OCI-LY3 (cell line): ENCODE data around the gene FANCC.

Experiments
- H2AFZ ChIP-seq: fragments of 200-600, 300-600 bp; shearing (Covaris generic); 2 replicates; pipeline ENCODE4 v1.6.0; 2014; ENCODE audit warnings: antibody characterized with exemption, low read depth, low read length
- H3K27ac ChIP-seq: fragments of 200-600, 300-600 bp; sonication (generic); 2 replicates; pipeline ENCODE4 v1.5.1; 2014; ENCODE audit warnings: mild to moderate bottlenecking, low read length, moderate library complexity, mixed read lengths
- H3K27me3 ChIP-seq: fragments of 200-600, 300-600 bp; sonication (generic); 2 replicates; pipeline ENCODE4 v1.6.1; 2014; ENCODE audit warnings: low read depth, low read length, mixed read lengths
- H3K36me3 ChIP-seq: fragments of 200-600, 300-600 bp; sonication (generic); replicated peaks from 2 replicates; pipeline ENCODE3; 2014; ENCODE audit warnings: low read depth, low read length, mixed read lengths
- H3K4me1 ChIP-seq: fragments of 300-600, 200-600 bp; sonication (generic); 2 replicates; pipeline ENCODE4 v1.6.1; 2014; ENCODE audit warnings: low read length, mixed read lengths
- H3K4me2 ChIP-seq: fragments of 200-600, 300-600 bp; sonication (generic); 2 replicates; pipeline ENCODE4 v1.6.1; 2014; ENCODE audit warnings: low read length, mixed read lengths
- H3K4me3 ChIP-seq: fragments of 300-600, 200-600 bp; sonication (generic); 2 replicates; pipeline ENCODE4 v1.5.1; 2014; ENCODE audit warnings: antibody characterized with exemption, mild to moderate bottlenecking, low read length, moderate library complexity
- H3K79me2 ChIP-seq: fragments of 300-600, 200-600 bp; shearing (Covaris generic); 2 replicates; pipeline ENCODE4 v1.6.1; 2014; ENCODE audit warnings: mild to moderate bottlenecking, low read length, mixed read lengths
- H3K9ac ChIP-seq: fragments of 300-600, 200-600 bp; shearing (Covaris generic); 2 replicates; pipeline ENCODE4 v1.6.0; 2014; ENCODE audit warnings: mild to moderate bottlenecking, low read length, moderate library complexity
- H3K9me3 ChIP-seq: fragments of 200-600, 300-600 bp; shearing (Covaris generic); 2 replicates; pipeline ENCODE4 v1.6.1; 2014; ENCODE audit warnings: low read length, mixed read lengths; ENCODE audit not compliant: insufficient read depth
- H4K20me1 ChIP-seq: fragments of 200-600, 300-600 bp; sonication (generic); 2 replicates; pipeline ENCODE4 v1.6.1; 2016; ENCODE audit warnings: low read length, mixed read lengths; ENCODE audit not compliant: insufficient read depth
- CTCF ChIP-seq: fragments of 200-600, 300-600 bp; sonication (generic); IDR thresholded peaks from 2 replicates; pipeline ENCODE4 v1.5.1; 2014; ENCODE audit warnings: antibody characterized with exemption, low read length, low read depth
- EZH2phosphoT487 ChIP-seq: fragments of 200-600 bp; shearing (Covaris generic); IDR thresholded peaks from 2 replicates; pipeline ENCODE4 v1.6.1; 2018; ENCODE audit warnings: antibody characterized with exemption, mixed run types, low read depth

Gene FANCC

GRCh38 chr9:95350266-95350665 lies 32.8 kb upstream of the FANCC start:
- TF ChIP-seq CTCF (no peak), EZH2phosphoT487 (no peak)
- no peak overlapping the region for H3K4me3 ChIP-seq

GRCh38 chr9:95349091-95350038 lies 31.9 kb upstream of the FANCC start:
- H3K27me3 ChIP-seq = no peaks in the 10 kb centered on the region
- no peak overlapping the region for H3K4me2 ChIP-seq
- no peak overlapping the region for H3K27ac ChIP-seq
- TF ChIP-seq CTCF (no peak), EZH2phosphoT487 (no peak)
- H4K20me1 ChIP-seq = no peaks in the 10 kb centered on the region
- H3K9ac ChIP-seq = no peak overlapping the region
- H3K9me3 ChIP-seq = no peaks in the 10 kb centered on the region
- no peaks in the 10 kb centered on the region for H3K36me3 ChIP-seq
- H2AFZ ChIP-seq = no peak overlapping the region
- H3K4me1 ChIP-seq = no peaks in the 10 kb centered on the region
- H3K79me2 ChIP-seq = no peaks in the 10 kb centered on the region
- H3K4me3 ChIP-seq = no peak overlapping the region

More at GRCh38 chr9:95350266-95350665, 32.8 kb upstream of the FANCC start:
- H3K9ac ChIP-seq = no peak overlapping the region
- no peaks in the 10 kb centered on the region for H3K9me3 ChIP-seq
- H2AFZ ChIP-seq = no peak overlapping the region
- H3K27ac ChIP-seq = no peak overlapping the region
- no peaks in the 10 kb centered on the region for H3K27me3 ChIP-seq
- no peak overlapping the region for H3K4me2 ChIP-seq
- no peaks in the 10 kb centered on the region for H3K36me3 ChIP-seq
- no peaks in the 10 kb centered on the region for H3K79me2 ChIP-seq
- H4K20me1 ChIP-seq = no peaks in the 10 kb centered on the region
- H3K4me1 ChIP-seq = no peaks in the 10 kb centered on the region

GRCh38 chr9:95346021-95346420 lies 28.5 kb upstream of the FANCC start:
- Histone ChIP-seq H4K20me1 (no peaks in the 10 kb centered on the region), H3K9me3 (no peaks in the 10 kb centered on the region), H3K4me2 (no peak overlapping the region), H3K36me3 (no peaks in the 10 kb centered on the region), H3K9ac (no peak overlapping the region), H3K79me2 (no peaks in the 10 kb centered on the region), H3K4me3 (no peak overlapping the region), H3K4me1 (no peaks in the 10 kb centered on the region), H2AFZ (no peak overlapping the region), H3K27ac (no peak overlapping the region), H3K27me3 (no peaks in the 10 kb centered on the region)
- no peak for TF ChIP-seq EZH2phosphoT487
- TF ChIP-seq CTCF = no peak

GRCh38 chr9:95344735-95345325 lies 27.3 kb upstream of the FANCC start:
- no peaks in the 10 kb centered on the region for H3K9me3 ChIP-seq
- no peak overlapping the region for H2AFZ ChIP-seq
- no peaks in the 10 kb centered on the region for H3K27me3 ChIP-seq
- H3K4me1 ChIP-seq = no peaks in the 10 kb centered on the region
- no peak for TF ChIP-seq CTCF
- TF ChIP-seq EZH2phosphoT487 = no peak
- no peaks in the 10 kb centered on the region for H3K79me2 ChIP-seq
- no peaks in the 10 kb centered on the region for H4K20me1 ChIP-seq
- H3K36me3 ChIP-seq = no peaks in the 10 kb centered on the region
- H3K4me2 ChIP-seq = no peak overlapping the region
- no peak overlapping the region for H3K9ac ChIP-seq
- no peak overlapping the region for H3K4me3 ChIP-seq
- no peak overlapping the region for H3K27ac ChIP-seq
